Mesendoderm (in vitro differentiated cells): ENCODE measurements around the gene AGRN.
A peak's percentile ranks its signal among the peaks of the same experiment; 100 is the strongest.

Source experiments
- DNase-seq: peaks from one replicate; pipeline ENCODE4 v3.0.0; 2013
- H2AK5ac ChIP-seq: 2 replicates; pipeline ENCODE4 v1.6.1; 2013; ENCODE audit warnings: low read length, inconsistent platforms
- H2BK120ac ChIP-seq: 2 replicates; pipeline ENCODE4 v1.6.1; 2013; ENCODE audit warnings: low read depth, mild to moderate bottlenecking, low read length, moderate library complexity, mixed read lengths
- H2BK15ac ChIP-seq: replicated peaks from 2 replicates; pipeline ENCODE4 v1.6.1; 2013; ENCODE audit warnings: low read depth, mild to moderate bottlenecking, moderate library complexity
- H2BK5ac ChIP-seq: 2 replicates; pipeline ENCODE4 v1.6.1; 2013; ENCODE audit warnings: low read length, inconsistent platforms
- H3K18ac ChIP-seq: 2 replicates; pipeline ENCODE4 v1.6.1; 2013; ENCODE audit warnings: mild to moderate bottlenecking, low read length, mixed read lengths
- H3K23ac ChIP-seq: one replicate; pipeline ENCODE4 v1.6.1; 2013; ENCODE audit warnings: low read length
- H3K27ac ChIP-seq: 2 replicates; pipeline ENCODE4 v1.5.1; 2013; ENCODE audit warnings: low read depth, mild to moderate bottlenecking, inconsistent platforms, low read length, moderate library complexity
- H3K27me3 ChIP-seq: 2 replicates; pipeline ENCODE4 v1.6.1; 2013; ENCODE audit warnings: low read length, control low read depth, mild to moderate bottlenecking, inconsistent platforms; ENCODE audit not compliant: insufficient read depth, poor library complexity
- H3K36me3 ChIP-seq: 2 replicates; pipeline ENCODE4 v1.6.1; 2013; ENCODE audit warnings: low read length, inconsistent platforms; ENCODE audit not compliant: control insufficient read depth, insufficient read depth
- H3K4ac ChIP-seq: one replicate; pipeline ENCODE4 v1.6.1; 2013; ENCODE audit warnings: low read depth, mild to moderate bottlenecking, low read length, moderate library complexity
- H3K4me1 ChIP-seq: 2 replicates; pipeline ENCODE4 v1.6.1; 2013; ENCODE audit warnings: low read depth, low read length, inconsistent platforms; ENCODE audit not compliant: control insufficient read depth
- H3K4me2 ChIP-seq: 2 replicates; pipeline ENCODE4 v1.6.1; 2013; ENCODE audit warnings: low read length
- H3K4me3 ChIP-seq: 2 replicates; pipeline ENCODE4 v1.5.1; 2013; ENCODE audit warnings: mild to moderate bottlenecking, low read length
- H3K56ac ChIP-seq: one replicate; pipeline ENCODE4 v1.6.1; 2013; ENCODE audit warnings: low read length
- H3K79me1 ChIP-seq: 2 replicates; pipeline ENCODE4 v1.6.1; 2013; ENCODE audit warnings: low read length, inconsistent platforms
- H3K79me2 ChIP-seq: 2 replicates; pipeline ENCODE4 v1.6.1; 2013; ENCODE audit warnings: mild to moderate bottlenecking, low read length; ENCODE audit not compliant: control insufficient read depth, insufficient read depth
- H3K9ac ChIP-seq: 2 replicates; pipeline ENCODE4 v1.6.1; 2013; ENCODE audit warnings: low read length, inconsistent platforms
- H4K5ac ChIP-seq: one replicate; pipeline ENCODE4 v1.6.1; 2013; ENCODE audit warnings: low read length
- H4K8ac ChIP-seq: one replicate; pipeline ENCODE4 v1.6.1; 2013; ENCODE audit warnings: low read depth, mild to moderate bottlenecking, control low read depth, low read length, moderate library complexity
- WGBS: extraction: QIAGEN DNeasy Blood & Tissue Kit; methylation state at CpG from one replicate; pipeline ENCODE4 v1.1.7; 2013; ENCODE audit warnings: low lambda C conversion rate, missing lambda C conversion rate; ENCODE audit not compliant: insufficient coverage; ENCODE audit errors: extremely low coverage; 5-methylcytosine and 5-hydroxymethylcytosine counted together

Gene AGRN

DNA sequence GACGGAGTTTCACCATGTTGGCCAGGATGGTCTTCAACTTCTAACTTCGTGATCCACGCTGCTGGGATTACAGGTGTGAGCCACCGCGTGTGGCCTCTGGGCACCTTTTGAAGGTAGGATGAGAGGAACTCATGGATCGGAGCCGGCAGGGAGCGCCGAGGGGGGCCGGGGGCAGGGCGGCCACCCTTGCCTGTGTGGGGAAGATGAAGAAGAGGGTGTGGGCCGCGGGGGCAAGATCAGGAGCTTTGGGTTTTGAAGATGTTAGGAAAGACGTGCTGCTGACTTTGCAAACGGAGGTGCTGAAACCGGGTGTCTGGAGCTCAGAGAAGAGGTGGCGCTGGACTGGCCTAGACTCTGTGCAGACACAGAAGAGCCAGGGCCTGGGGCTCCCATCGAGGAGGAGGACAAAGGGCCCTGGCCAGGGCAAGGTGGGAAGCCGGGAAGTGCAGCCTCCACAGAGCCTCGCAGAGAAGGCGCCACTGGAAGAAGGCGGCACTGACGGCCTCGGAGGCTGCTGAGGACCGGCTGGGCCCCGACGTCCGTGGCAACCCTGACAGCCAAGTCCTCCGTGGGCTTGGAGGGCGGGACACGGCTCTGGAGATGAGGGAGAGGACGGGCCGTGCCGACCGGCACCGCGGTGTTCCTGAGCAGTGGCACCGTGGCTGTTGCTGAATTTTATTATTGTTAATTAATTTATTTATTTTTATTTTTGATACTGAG, 40.5 kb downstream of the AGRN start:
- Histone ChIP-seq H3K36me3 (no peaks in the 10 kb centered on the region), H3K4me2 (no peak overlapping the region), H3K27ac (no peak overlapping the region), H4K5ac (no peak overlapping the region), H3K27me3 (peaks cover 5% of the 10 kb centered on the region), H3K56ac (no peak overlapping the region), H2BK5ac (no peak overlapping the region), H3K79me1 (no peaks in the 10 kb centered on the region), H2AK5ac (no peak overlapping the region), H3K18ac (no peak overlapping the region), H3K9ac (no peak overlapping the region), H3K23ac (no peak overlapping the region), H3K4ac (no peak overlapping the region), H3K4me3 (no peak overlapping the region), H3K4me1 (no peaks in the 10 kb centered on the region), H3K79me2 (no peaks in the 10 kb centered on the region), H2BK15ac (no peak overlapping the region), H2BK120ac (no peak overlapping the region), H4K8ac (no peak overlapping the region)
- WGBS, result no CpG with 5 or more reads among the region's 38 CpGs
- no peak for DNase-seq

GRCh38 chr1:1061682-1062345, 41.9 kb downstream of the AGRN start:
- Histone ChIP-seq H3K23ac (no peak overlapping the region), H3K18ac (no peak overlapping the region), H3K9ac (no peak overlapping the region), H3K79me2 (no peaks in the 10 kb centered on the region), H3K4me2 (no peak overlapping the region), H3K27ac (no peak overlapping the region), H2BK5ac (no peak overlapping the region), H3K27me3 (peaks cover 5% of the 10 kb centered on the region), H3K4ac (no peak overlapping the region), H4K8ac (no peak overlapping the region), H3K4me3 (no peak overlapping the region), H4K5ac (no peak overlapping the region), H2BK120ac (no peak overlapping the region), H3K79me1 (no peaks in the 10 kb centered on the region), H2BK15ac (no peak overlapping the region), H3K36me3 (no peaks in the 10 kb centered on the region), H3K4me1 (no peaks in the 10 kb centered on the region), H3K56ac (no peak overlapping the region), H2AK5ac (no peak overlapping the region)
- WGBS, result no CpG with 5 or more reads among the region's 18 CpGs
- peak; percentile 39 for DNase-seq

DNA sequence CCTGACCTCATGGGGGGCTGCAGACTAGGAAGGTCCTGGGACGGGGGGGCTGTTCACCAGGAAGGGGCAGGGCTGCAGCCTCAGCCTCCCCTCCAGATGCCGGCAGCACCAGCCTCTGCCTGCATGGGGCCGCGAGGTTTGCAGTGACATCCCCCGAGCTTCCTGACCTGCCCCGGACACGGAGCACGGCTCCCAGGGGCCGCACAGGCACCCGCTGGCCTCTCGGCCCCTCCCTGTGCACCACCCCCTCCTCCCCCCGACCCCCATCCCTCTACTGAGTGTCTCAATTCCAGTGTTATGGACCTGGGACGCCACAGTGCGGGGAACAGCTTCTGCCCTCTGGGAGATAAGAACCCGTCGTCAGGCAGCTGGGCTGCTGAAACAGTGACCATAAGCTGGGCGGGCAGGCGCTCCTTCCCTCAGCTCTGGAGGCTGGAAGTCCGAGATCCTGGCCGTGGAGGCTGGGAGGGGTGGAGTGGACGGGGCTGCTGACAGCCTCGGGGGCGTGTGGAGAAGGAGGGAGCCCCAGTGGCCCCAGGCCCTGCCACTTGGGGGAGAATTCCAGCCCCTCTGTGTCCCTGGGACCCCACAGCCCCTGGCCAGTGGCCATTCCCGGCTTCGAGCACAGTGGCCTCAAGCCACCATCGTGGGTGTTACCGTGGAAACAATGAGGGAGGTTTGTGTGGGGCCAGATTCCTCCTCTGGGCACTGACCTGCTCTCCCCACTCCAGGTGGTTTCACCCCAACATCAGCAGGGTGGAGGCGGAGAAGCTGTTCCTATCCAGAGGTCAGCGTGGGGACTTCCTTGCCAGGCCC, 42.6 kb downstream of the AGRN start:
- peaks cover 5% of the 10 kb centered on the region for H3K27me3 ChIP-seq
- no CpG with 5 or more reads among the region's 29 CpGs for WGBS

GRCh38 chr1:1063261-1063944, 43.5 kb downstream of the AGRN start:
- Histone ChIP-seq H3K23ac (no peak overlapping the region), H2BK15ac (no peak overlapping the region), H3K27me3 (peaks cover 5% of the 10 kb centered on the region), H3K4me2 (no peak overlapping the region), H3K27ac (no peak overlapping the region), H2BK5ac (no peak overlapping the region), H2AK5ac (no peak overlapping the region), H3K56ac (no peak overlapping the region), H3K4me3 (no peak overlapping the region), H3K9ac (no peak overlapping the region), H3K36me3 (no peaks in the 10 kb centered on the region), H2BK120ac (no peak overlapping the region), H3K79me1 (no peaks in the 10 kb centered on the region), H3K79me2 (no peaks in the 10 kb centered on the region), H4K5ac (no peak overlapping the region), H3K4me1 (no peaks in the 10 kb centered on the region), H3K18ac (no peak overlapping the region), H4K8ac (no peak overlapping the region), H3K4ac (no peak overlapping the region)
- WGBS, result no CpG with 5 or more reads among the region's 24 CpGs
- DNase-seq, result no peak

More for the DNA sequence above, 42.6 kb downstream of the AGRN start:
- DNase-seq, result no peak
- Histone ChIP-seq H3K79me1 (no peaks in the 10 kb centered on the region), H3K4ac (no peak overlapping the region), H3K4me3 (no peak overlapping the region), H3K56ac (no peak overlapping the region), H3K79me2 (no peaks in the 10 kb centered on the region), H3K9ac (no peak overlapping the region), H3K4me2 (no peak overlapping the region), H3K36me3 (no peaks in the 10 kb centered on the region), H3K23ac (no peak overlapping the region), H2BK5ac (no peak overlapping the region), H2BK15ac (no peak overlapping the region), H2AK5ac (no peak overlapping the region), H3K4me1 (no peaks in the 10 kb centered on the region), H4K5ac (no peak overlapping the region), H3K18ac (no peak overlapping the region), H3K27ac (no peak overlapping the region), H4K8ac (no peak overlapping the region), H2BK120ac (no peak overlapping the region)

DNA sequence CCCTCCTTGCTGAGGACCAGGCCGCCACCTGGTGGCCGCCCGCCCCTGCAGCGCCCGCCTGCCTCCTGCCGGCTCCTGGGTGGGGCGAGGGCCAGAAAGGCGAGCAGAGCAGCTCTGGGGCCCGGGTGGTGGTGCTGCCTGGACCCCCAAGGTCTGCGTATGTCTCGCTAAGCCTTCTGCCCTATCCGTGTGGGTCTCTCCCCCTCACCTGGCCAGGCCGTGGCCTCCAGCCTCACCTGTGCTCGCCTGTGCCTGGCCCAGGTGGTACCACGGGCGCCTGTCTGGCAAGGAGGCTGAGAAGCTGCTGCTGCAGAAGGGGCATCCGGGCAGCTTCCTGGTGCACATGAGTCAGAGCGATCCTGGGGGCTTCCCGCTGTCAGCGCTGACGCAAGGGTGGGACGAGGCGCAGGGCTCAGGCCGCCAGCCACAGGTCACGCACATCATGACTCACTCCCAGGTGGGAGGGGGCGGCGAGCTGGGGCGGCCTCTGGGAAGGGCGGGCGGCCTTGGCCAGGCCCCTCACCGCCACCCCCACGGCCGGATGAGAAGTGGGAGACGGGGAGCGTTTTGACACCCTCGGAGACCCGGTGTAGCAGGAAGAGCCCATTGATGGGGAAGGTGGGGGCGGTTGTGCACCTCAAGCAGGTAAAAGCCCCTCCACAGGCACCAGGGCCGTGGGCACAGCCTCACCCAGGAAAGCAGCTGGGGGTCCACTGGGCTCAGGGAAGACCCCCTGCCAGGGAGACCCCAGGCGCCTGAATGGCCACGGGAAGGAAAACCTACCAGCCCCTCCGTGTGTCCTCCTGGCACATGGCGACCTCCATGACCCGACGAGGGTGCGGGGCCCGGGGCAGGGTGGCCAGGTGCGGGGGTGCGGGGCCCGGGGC, 44.3 kb downstream of the AGRN start:
- Histone ChIP-seq H3K9ac (peak overlapping the region; percentile 42), H2BK5ac (no peak overlapping the region), H3K79me2 (no peaks in the 10 kb centered on the region), H2BK120ac (no peak overlapping the region), H3K27ac (no peak overlapping the region), H3K23ac (no peak overlapping the region), H3K4me1 (no peaks in the 10 kb centered on the region), H4K5ac (no peak overlapping the region), H2BK15ac (no peak overlapping the region), H4K8ac (no peak overlapping the region), H3K79me1 (no peaks in the 10 kb centered on the region), H3K4me3 (no peak overlapping the region), H3K4ac (no peak overlapping the region), H3K4me2 (peak overlapping the region; percentile 29), H3K36me3 (no peaks in the 10 kb centered on the region), H2AK5ac (no peak overlapping the region), H3K27me3 (peaks cover 5% of the 10 kb centered on the region), H3K56ac (peak overlapping the region; percentile 73), H3K18ac (no peak overlapping the region)
- peak; percentile 87 for DNase-seq
- no CpG with 5 or more reads among the region's 50 CpGs for WGBS
